ENCODE data around the gene NDST4. TPM values are rescaled to one million over a fixed set of nuclear protein-coding genes. Genes with fewer than 3 reads are reported as not detected.

NDST4 gene
- not detected in 5 replicates for total RNA-seq (2022; extraction: Qiagen RNA extraction; ENCODE audit: low read depth)

DNA sequence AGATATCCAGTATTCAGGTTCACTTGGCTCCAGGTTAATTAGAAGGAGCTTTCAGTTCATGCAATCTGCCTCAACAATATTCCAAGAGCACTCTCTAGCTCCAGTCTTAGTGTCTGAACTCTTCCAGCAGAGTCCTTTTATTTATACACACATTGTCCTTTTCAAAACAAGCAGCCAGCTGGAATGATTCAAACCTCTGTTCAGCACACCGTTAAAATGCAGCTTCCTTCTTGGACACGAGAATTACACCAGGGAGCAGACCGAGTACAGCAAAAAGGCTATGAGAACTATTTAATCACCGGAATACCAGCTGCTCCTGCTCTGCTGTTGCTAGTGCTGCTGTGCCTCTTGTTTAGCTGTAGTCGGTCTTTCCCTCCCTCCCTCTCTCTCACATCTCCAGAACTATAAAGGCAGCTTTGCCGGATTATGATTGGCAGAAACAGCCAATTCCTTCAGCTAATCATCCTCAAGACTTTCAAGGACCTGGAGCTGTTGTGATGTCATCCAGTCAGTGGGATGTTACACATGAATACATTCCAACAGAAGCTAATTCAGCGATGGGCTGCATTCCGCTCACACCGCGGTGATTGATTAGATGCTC is at the start of gene NDST4:
NDST4 (minus strand) TSS at position 115 of the 601 bp plus-strand sequence. CDS start 36,584 bp downstream, outside the sequence.

Data from A549 treated with DMSO at 1 μM for 4 hours (cell line).